GM23338 (cell line): ENCODE data around the gene ARX. TPM values are rescaled to one million over a fixed set of nuclear protein-coding genes. Genes with fewer than 3 reads are reported as not detected.
A peak's percentile ranks its signal among the peaks of the same experiment; 100 is the strongest.

Source experiments
- ATAC-seq: fragments of 200-7000 bp; cut with Tn5 transposase; 3 replicates; pipeline ENCODE4 v1.9.1; 2020
- DNase-seq: peaks from one replicate; pipeline ENCODE4 v3.0.0-alpha.2; 2015; ENCODE audit warnings: low spot score
- H2AFZ ChIP-seq: fragments of 200-600 bp; sonication (generic); 2 replicates; pipeline ENCODE4 v1.8.0; 2016; ENCODE audit warnings: antibody characterized with exemption, mild to moderate bottlenecking, moderate library complexity
- H3F3A ChIP-seq: fragments of 200-600 bp; sonication (generic); replicated peaks from 2 replicates; pipeline ENCODE4 v1.8.0; 2017; ENCODE audit warnings: antibody characterized with exemption, mixed run types, low read depth
- H3K27ac ChIP-seq: fragments of 200-600 bp; sonication (generic); 2 replicates; pipeline ENCODE4 v1.6.1; 2016; ENCODE audit warnings: low read depth
- H3K27me3 ChIP-seq: fragments of 200-600 bp; sonication (generic); 2 replicates; pipeline ENCODE4 v1.8.0; 2016; ENCODE audit warnings: mild to moderate bottlenecking, mixed run types, moderate library complexity; ENCODE audit not compliant: insufficient read depth
- H3K36me3 ChIP-seq: fragments of 200-600 bp; sonication (generic); 2 replicates; pipeline ENCODE4 v1.8.0; 2016; ENCODE audit warnings: mild to moderate bottlenecking; ENCODE audit not compliant: insufficient read depth
- H3K4me1 ChIP-seq: fragments of 200-600 bp; sonication (generic); 2 replicates; pipeline ENCODE4 v1.8.0; 2016; ENCODE audit warnings: mild to moderate bottlenecking, moderate library complexity; ENCODE audit not compliant: insufficient read depth
- H3K4me2 ChIP-seq: fragments of 200-600 bp; sonication (generic); 2 replicates; pipeline ENCODE4 v1.7.1; 2017; ENCODE audit warnings: mixed run types
- H3K4me3 ChIP-seq: fragments of 200-600 bp; sonication (generic); 2 replicates; pipeline ENCODE4 v1.6.1; 2016; ENCODE audit warnings: mixed run types
- H3K79me2 ChIP-seq: fragments of 200-600 bp; sonication (generic); replicated peaks from 2 replicates; pipeline ENCODE4 v1.8.0; 2017; ENCODE audit warnings: mild to moderate bottlenecking; ENCODE audit not compliant: insufficient read depth
- H3K9me2 ChIP-seq: fragments of 200-600 bp; sonication (generic); 2 replicates; pipeline ENCODE4 v1.8.0; 2017; ENCODE audit not compliant: insufficient read depth
- H4K20me1 ChIP-seq: fragments of 200-600 bp; sonication (generic); replicated peaks from 2 replicates; pipeline ENCODE4 v1.8.0; 2017; ENCODE audit warnings: mild to moderate bottlenecking; ENCODE audit not compliant: insufficient read depth
- H3K27ac Mint-ChIP-seq: 2 replicates; pipeline ENCODE4 v1.8.0; 2020; ENCODE audit warnings: inconsistent platforms, mild to moderate bottlenecking, moderate library complexity, mixed read lengths
- H3K27me3 Mint-ChIP-seq: 3 replicates; pipeline ENCODE4 v1.8.0; 2022; ENCODE audit warnings: low read depth, mild to moderate bottlenecking, moderate library complexity, mixed read lengths, inconsistent platforms; ENCODE audit not compliant: insufficient read depth, poor library complexity
- H3K36me3 Mint-ChIP-seq: 3 replicates; pipeline ENCODE4 v1.8.0; 2021; ENCODE audit warnings: low read depth, mild to moderate bottlenecking, inconsistent platforms, moderate library complexity, mixed read lengths
- H3K4me1 Mint-ChIP-seq: 3 replicates; pipeline ENCODE4 v1.8.0; 2020; ENCODE audit warnings: mild to moderate bottlenecking, inconsistent platforms, mixed read lengths
- H3K4me3 Mint-ChIP-seq: 3 replicates; pipeline ENCODE4 v1.8.0; 2021; ENCODE audit warnings: moderate library complexity, mild to moderate bottlenecking, inconsistent platforms, mixed read lengths
- H3K9me3 Mint-ChIP-seq: 3 replicates; pipeline ENCODE4 v1.8.0; 2020; ENCODE audit warnings: moderate library complexity, mild to moderate bottlenecking, inconsistent platforms, mixed read lengths
- CTCF ChIP-seq, 2 experiments: fragments of 200-600 bp in 1 of 2; sonication (generic) in 1 of 2; conservative IDR thresholded peaks; 2 replicates each; pipeline versions ENCODE4 v1.5.1 to v1.6.1; 2016 to 2017; ENCODE audit warnings: antibody characterized with exemption in 2 of 2, low read depth in 2 of 2, mild to moderate bottlenecking in 2 of 2, moderate library complexity in 1 of 2
- EZH2 ChIP-seq: fragments of 200-600 bp; sonication (generic); IDR thresholded peaks from one replicate; pipeline ENCODE4 v1.8.0; 2017; ENCODE audit warnings: antibody characterized with exemption, mild to moderate bottlenecking, low read depth; ENCODE audit not compliant: unreplicated experiment
- NANOG ChIP-seq: IDR thresholded peaks from 2 replicates; pipeline ENCODE4 v1.6.1; 2016; ENCODE audit warnings: antibody characterized with exemption, borderline replicate concordance
- POLR2AphosphoS5 ChIP-seq: IDR thresholded peaks from 2 replicates; pipeline ENCODE4 v1.6.1; 2016; ENCODE audit warnings: antibody characterized with exemption, low read depth
- REST ChIP-seq: IDR thresholded peaks from one replicate; pipeline ENCODE4 v1.6.1; 2018; ENCODE audit warnings: antibody characterized with exemption; ENCODE audit not compliant: unreplicated experiment
- ZNF114 ChIP-seq: fragments of 250-450 bp; sonication (Bioruptor Pico); IDR thresholded peaks from 2 replicates; pipeline ENCODE4 v1.5.0; 2020; ENCODE audit warnings: mild to moderate bottlenecking, moderate library complexity
- ZNF331 ChIP-seq: fragments of 250-450 bp; sonication (Bioruptor Pico); IDR thresholded peaks from 2 replicates; pipeline ENCODE4 v1.5.0; 2020; ENCODE audit warnings: low read depth, mild to moderate bottlenecking, moderate library complexity
- ZNF462 ChIP-seq: fragments of 250-450 bp; sonication (Bioruptor Pico); IDR thresholded peaks from 2 replicates; pipeline ENCODE4 v1.5.0; 2020; ENCODE audit warnings: mild to moderate bottlenecking, moderate library complexity
- polyA plus RNA-seq: library from polyadenylated mRNA; unstranded; fragments of >200 nt; fragmentation: Nextera tagmentation; extraction: Ambion mirVana; gene quantifications from 2 replicates; pipeline ENCODE4 v1.2.1, GENCODE V29; 2016
- total RNA-seq: library from RNA; depleted of rRNA; stranded (reverse); fragments of >200 nt; shearing (Covaris generic); gene quantifications from 2 replicates; pipeline ENCODE4 v1.2.3, GENCODE V29; 2014

Gene ARX
- total and polyA plus RNA-seq, 2 experiments from 2014 or later = 0.13 TPM; not detected in 1

DNA sequence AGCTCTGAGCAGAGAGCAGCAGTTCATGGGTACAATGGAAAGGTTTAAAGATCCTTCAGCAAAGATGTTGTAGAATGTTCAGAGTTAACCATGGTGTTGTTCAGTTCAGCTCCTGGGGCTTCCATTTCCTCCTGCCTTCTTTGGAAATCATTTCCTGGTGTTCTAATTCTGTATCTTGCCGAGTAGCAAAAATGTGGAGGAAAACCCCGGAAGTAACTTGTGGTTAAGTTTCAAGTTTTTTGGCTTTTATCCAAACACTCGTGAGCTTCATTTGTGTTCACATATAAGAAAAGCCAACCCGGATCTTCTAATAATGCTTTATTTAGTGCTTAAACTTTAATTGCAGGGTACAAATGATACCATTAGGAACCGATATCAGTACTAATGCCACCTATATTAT, 33.6 kb upstream of the ARX start (continued):
- TF ChIP-seq CTCF (conservative IDR thresholded peaks at IDR 0.05; ENCODE audit: low read depth in 2 of 2) = no peak
- no peak for TF ChIP-seq ZNF331
- TF ChIP-seq EZH2 = no peak

GRCh38 chrX:25048178-25048577, 32.4 kb upstream of the ARX start:
- Mint-ChIP-seq H3K4me3 (no peak overlapping the region), H3K27me3 (no peaks in the 10 kb centered on the region), H3K9me3 (no peaks in the 10 kb centered on the region; the same call in 2 of the 3 replicates), H3K36me3 (peaks cover 3% of the 10 kb centered on the region; the same call in 2 of the 3 replicates), H3K27ac (peak overlapping the region; percentile 69), H3K4me1 (peaks cover 45% of the 10 kb centered on the region)
- TF ChIP-seq POLR2AphosphoS5 (no peak), NANOG (no peak), ZNF462 (CRISPR knock-in tag) (no peak), ZNF114 (CRISPR knock-in tag) (no peak), REST (no peak)
- Histone ChIP-seq H4K20me1 (no peaks in the 10 kb centered on the region), H3K4me3 (no peak overlapping the region), H3K27ac (peak overlapping the region; percentile 60; the same call in 1 of the 2 replicates), H3F3A (no peaks in the 10 kb centered on the region), H3K36me3 (no peaks in the 10 kb centered on the region), H3K9me2 (no peaks in the 10 kb centered on the region), H3K27me3 (no peaks in the 10 kb centered on the region), H3K4me2 (peak overlapping the region; percentile 48; the same call in 1 of the 2 replicates), H3K79me2 (no peaks in the 10 kb centered on the region), H3K4me1 (peaks cover 32% of the 10 kb centered on the region), H2AFZ (no peak overlapping the region)
- DNase-seq (no peak), ATAC-seq (peak; percentile 42)
